ENCODE measurements around the gene TSPO. TPM values are rescaled to one million over a fixed set of nuclear protein-coding genes. Genes with fewer than 3 reads are reported as not detected.

TSPO gene
- total RNA-seq, 1 donor from 2014 or later: 124 TPM

GRCh38 chr22:43126501-43127165 is 24.7 kb upstream of the TSPO start:
- Histone ChIP-seq H4K20me1 (ENCODE audit: insufficient read depth, low read length) (no peaks in the 10 kb centered on the region), H3K27me3 (ENCODE audit: insufficient read depth, low read length) (no peaks in the 10 kb centered on the region), H2AFZ (ENCODE audit: low read depth, low read length) (no peak overlapping the region), H3K9me3 (ENCODE audit: insufficient read depth, low read depth, low read length) (no peaks in the 10 kb centered on the region), H3K4me1 (ENCODE audit: insufficient read depth, low read length) (peaks cover 18% of the 10 kb centered on the region), H3K36me3 (ENCODE audit: insufficient read depth, low read length) (peaks cover 2% of the 10 kb centered on the region), H3K4me3 (ENCODE audit: insufficient read depth, low read depth, low read length) (no peak overlapping the region), H3K4me2 (ENCODE audit: low read length) (peak overlapping the region; percentile 71), H3K27ac (ENCODE audit: low read depth, low read length) (peak overlapping the region; percentile 35), H3K9ac (ENCODE audit: low read length) (no peak overlapping the region), H3K79me2 (ENCODE audit: insufficient read depth, low read length) (no peaks in the 10 kb centered on the region)
- no peak overlapping the region for H3K4me3 Mint-ChIP-seq (ENCODE audit: unreplicated experiment)
- no peaks in the 10 kb centered on the region for H3K36me3 Mint-ChIP-seq (ENCODE audit: low read depth, unreplicated experiment)
- peaks cover 6% of the 10 kb centered on the region for H3K4me1 Mint-ChIP-seq (ENCODE audit: low read depth, unreplicated experiment)
- no peak for TF ChIP-seq EZH2 (IDR thresholded peaks at IDR 0.05; ENCODE audit: insufficient read depth, low read length)
- TF ChIP-seq, protein P1, sequence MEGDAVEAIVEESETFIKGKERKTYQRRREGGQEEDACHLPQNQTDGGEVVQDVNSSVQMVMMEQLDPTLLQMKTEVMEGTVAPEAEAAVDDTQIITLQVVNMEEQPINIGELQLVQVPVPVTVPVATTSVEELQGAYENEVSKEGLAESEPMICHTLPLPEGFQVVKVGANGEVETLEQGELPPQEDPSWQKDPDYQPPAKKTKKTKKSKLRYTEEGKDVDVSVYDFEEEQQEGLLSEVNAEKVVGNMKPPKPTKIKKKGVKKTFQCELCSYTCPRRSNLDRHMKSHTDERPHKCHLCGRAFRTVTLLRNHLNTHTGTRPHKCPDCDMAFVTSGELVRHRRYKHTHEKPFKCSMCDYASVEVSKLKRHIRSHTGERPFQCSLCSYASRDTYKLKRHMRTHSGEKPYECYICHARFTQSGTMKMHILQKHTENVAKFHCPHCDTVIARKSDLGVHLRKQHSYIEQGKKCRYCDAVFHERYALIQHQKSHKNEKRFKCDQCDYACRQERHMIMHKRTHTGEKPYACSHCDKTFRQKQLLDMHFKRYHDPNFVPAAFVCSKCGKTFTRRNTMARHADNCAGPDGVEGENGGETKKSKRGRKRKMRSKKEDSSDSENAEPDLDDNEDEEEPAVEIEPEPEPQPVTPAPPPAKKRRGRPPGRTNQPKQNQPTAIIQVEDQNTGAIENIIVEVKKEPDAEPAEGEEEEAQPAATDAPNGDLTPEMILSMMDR (IDR thresholded peaks at IDR 0.05; ENCODE audit: insufficient read depth, low read depth, low read length): no peak
- no peak for FAIRE-seq
- H3K9me3 Mint-ChIP-seq (ENCODE audit: unreplicated experiment): no peaks in the 10 kb centered on the region
- peak overlapping the region; percentile 47 for H3K27ac Mint-ChIP-seq (ENCODE audit: unreplicated experiment)
- DNase-seq (ENCODE audit: low read depth): peak; percentile 80
- H3K27me3 Mint-ChIP-seq (ENCODE audit: low read depth, unreplicated experiment): peaks cover 7% of the 10 kb centered on the region

- Mint-ChIP-seq H3K36me3 (ENCODE audit: low read depth, unreplicated experiment) (no peaks in the 10 kb centered on the region), H3K9me3 (ENCODE audit: unreplicated experiment) (no peaks in the 10 kb centered on the region), H3K27me3 (ENCODE audit: low read depth, unreplicated experiment) (peaks cover 2% of the 10 kb centered on the region), H3K4me3 (ENCODE audit: unreplicated experiment) (no peak overlapping the region), H3K4me1 (ENCODE audit: low read depth, unreplicated experiment) (peaks cover 6% of the 10 kb centered on the region), H3K27ac (ENCODE audit: unreplicated experiment) (peak overlapping the region; percentile 47)
- TF ChIP-seq, protein P1 (IDR thresholded peaks at IDR 0.05; ENCODE audit: insufficient read depth, low read depth, low read length): no peak
- no peak for TF ChIP-seq EZH2 (IDR thresholded peaks at IDR 0.05; ENCODE audit: insufficient read depth, low read length)
- Histone ChIP-seq H4K20me1 (ENCODE audit: insufficient read depth, low read length) (no peaks in the 10 kb centered on the region), H2AFZ (ENCODE audit: low read depth, low read length) (no peak overlapping the region), H3K36me3 (ENCODE audit: insufficient read depth, low read length) (peaks cover 3% of the 10 kb centered on the region), H3K9me3 (ENCODE audit: insufficient read depth, low read depth, low read length) (no peaks in the 10 kb centered on the region), H3K4me3 (ENCODE audit: insufficient read depth, low read depth, low read length) (no peak overlapping the region), H3K79me2 (ENCODE audit: insufficient read depth, low read length) (no peaks in the 10 kb centered on the region), H3K27me3 (ENCODE audit: insufficient read depth, low read length) (no peaks in the 10 kb centered on the region), H3K4me1 (ENCODE audit: insufficient read depth, low read length) (peaks cover 18% of the 10 kb centered on the region), H3K27ac (ENCODE audit: low read depth, low read length) (peak overlapping the region; percentile 35), H3K9ac (ENCODE audit: low read length) (no peak overlapping the region), H3K4me2 (ENCODE audit: low read length) (peak overlapping the region; percentile 71)
- FAIRE-seq: no peak
- DNase-seq (ENCODE audit: low read depth): no peak
Measured at GRCh38 chr22:43127166-43127908, 24.0 kb upstream of the TSPO start.
